ENCODE data around the gene APOB. TPM values are rescaled to one million over a fixed set of nuclear protein-coding genes. Genes with fewer than 3 reads are reported as not detected.

The APOB gene
- under 0.01 TPM in 1 of 2 replicates, not detected in the other for total RNA-seq

DNA sequence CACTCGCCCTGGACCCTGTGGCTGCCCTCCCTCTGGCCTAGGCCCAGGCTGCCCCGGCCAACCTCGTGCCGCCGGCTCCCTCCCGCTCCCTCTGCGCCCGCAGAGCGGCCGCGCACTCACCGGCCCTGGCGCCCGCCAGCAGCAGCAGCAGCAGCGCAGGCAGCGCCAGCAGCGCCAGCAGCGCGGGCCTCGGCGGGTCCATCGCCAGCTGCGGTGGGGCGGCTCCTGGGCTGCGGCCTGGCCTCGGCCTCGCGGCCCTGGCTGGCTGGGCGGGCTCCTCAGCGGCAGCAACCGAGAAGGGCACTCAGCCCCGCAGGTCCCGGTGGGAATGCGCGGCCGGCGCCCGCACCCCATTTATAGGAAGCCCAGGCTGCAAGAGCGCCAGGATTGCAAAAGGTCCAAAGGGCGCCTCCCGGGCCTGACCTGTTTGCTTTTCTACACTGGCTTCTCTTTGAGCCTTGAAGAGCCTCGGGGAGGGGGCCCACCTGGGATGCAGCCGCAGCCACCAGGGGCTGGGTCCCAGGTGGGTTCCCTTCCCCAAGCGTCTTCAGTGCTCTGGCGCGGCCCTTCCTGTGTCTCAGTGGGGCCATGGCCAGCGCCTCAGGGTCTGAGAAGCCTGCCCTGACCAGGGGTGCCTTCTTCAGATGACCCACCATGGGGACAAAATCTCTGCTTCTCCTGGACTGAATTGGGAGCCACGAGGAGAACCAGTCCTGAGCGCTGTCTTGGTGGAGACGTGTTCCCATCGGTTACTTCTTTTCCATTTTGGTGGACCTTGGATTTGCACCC, at the start of gene APOB:
Gene APOB, minus strand, starts transcription at position 330 of the 789 bp plus-strand sequence. Its CDS starts 128 bp downstream, at position 202.

Other genes starting within 250 kb of the APOB start
- gene LDAH, start 221.0 kb downstream of the APOB start, total RNA-seq = 20.8 and 28.1 TPM in 2 replicates
- not detected in 2 replicates for gene TDRD15, start 79.9 kb upstream of the APOB start, total RNA-seq

Data from smooth muscle cell of the umbilical artery (primary cell).